DND-41 (cell line): ENCODE results near the gene SHANK3.

Source experiments
- ATAC-seq: fragments of 200-7000 bp; cut with Tn5 transposase; 3 replicates; pipeline ENCODE4 v1.9.1; 2021; ENCODE audit warnings: low read depth; ENCODE audit not compliant: insufficient read depth
- DNase-seq: peaks from one replicate; pipeline ENCODE4 v3.0.0-alpha.2; 2020
- H2AFZ ChIP-seq: 2 replicates; pipeline ENCODE4 v1.6.0; 2012; ENCODE audit warnings: low read depth, low read length
- H3K27ac ChIP-seq: 2 replicates; pipeline ENCODE4 v1.5.1; 2012; ENCODE audit warnings: low read length, inconsistent platforms
- H3K27me3 ChIP-seq: fragments of 200-600 bp; sonication (generic); 2 replicates; pipeline ENCODE4 v1.6.0; 2012; ENCODE audit warnings: low read length, mild to moderate bottlenecking, inconsistent platforms; ENCODE audit not compliant: insufficient read depth, poor library complexity
- H3K36me3 ChIP-seq: 2 replicates; pipeline ENCODE4 v1.5.1; 2012; ENCODE audit warnings: low read length, inconsistent platforms; ENCODE audit not compliant: insufficient read depth
- H3K4me1 ChIP-seq: 2 replicates; pipeline ENCODE4 v1.5.1; 2012; ENCODE audit warnings: mild to moderate bottlenecking, low read length; ENCODE audit not compliant: insufficient read depth
- H3K4me2 ChIP-seq: 2 replicates; pipeline ENCODE4 v1.6.0; 2012; ENCODE audit warnings: mild to moderate bottlenecking, moderate library complexity, low read length, inconsistent platforms; ENCODE audit not compliant: insufficient read depth
- H3K4me3 ChIP-seq, 2 experiments: fragments of 200-600 bp in 1 of 2; shearing (Covaris generic) in 1 of 2; 2 replicates each; pipeline ENCODE4 v1.5.1; 2012 to 2016; ENCODE audit warnings: inconsistent platforms in 2 of 2, low read length in 2 of 2, mild to moderate bottlenecking in 2 of 2, low read depth in 1 of 2, moderate library complexity in 1 of 2
- H3K79me2 ChIP-seq: 2 replicates; pipeline ENCODE4 v1.6.0; 2012; ENCODE audit warnings: low read length, inconsistent platforms; ENCODE audit not compliant: insufficient read depth
- H3K9ac ChIP-seq: 2 replicates; pipeline ENCODE4 v1.6.0; 2012; ENCODE audit warnings: low read depth, mild to moderate bottlenecking, inconsistent platforms, low read length, moderate library complexity
- H3K9me3 ChIP-seq: 2 replicates; pipeline ENCODE4 v1.5.1; 2012; ENCODE audit warnings: low read length, moderate library complexity, mild to moderate bottlenecking, inconsistent platforms; ENCODE audit not compliant: insufficient read depth, severe bottlenecking
- H4K20me1 ChIP-seq: 2 replicates; pipeline ENCODE4 v1.6.0; 2012; ENCODE audit warnings: low read length; ENCODE audit not compliant: insufficient read depth
- EZH2 ChIP-seq: IDR thresholded peaks from 3 replicates; pipeline ENCODE4 v1.6.1; 2012; ENCODE audit warnings: borderline replicate concordance, low read depth, mild to moderate bottlenecking, moderate library complexity, low read length, inconsistent platforms; ENCODE audit not compliant: severe bottlenecking
- TF ChIP-seq, protein P1 (sequence below): IDR thresholded peaks from 2 replicates; pipeline ENCODE4 v1.5.1; 2012; ENCODE audit warnings: borderline replicate concordance, low read length, moderate library complexity, mild to moderate bottlenecking; ENCODE audit not compliant: poor library complexity, severe bottlenecking; ENCODE audit errors: extremely low read depth

SHANK3 gene

DNA sequence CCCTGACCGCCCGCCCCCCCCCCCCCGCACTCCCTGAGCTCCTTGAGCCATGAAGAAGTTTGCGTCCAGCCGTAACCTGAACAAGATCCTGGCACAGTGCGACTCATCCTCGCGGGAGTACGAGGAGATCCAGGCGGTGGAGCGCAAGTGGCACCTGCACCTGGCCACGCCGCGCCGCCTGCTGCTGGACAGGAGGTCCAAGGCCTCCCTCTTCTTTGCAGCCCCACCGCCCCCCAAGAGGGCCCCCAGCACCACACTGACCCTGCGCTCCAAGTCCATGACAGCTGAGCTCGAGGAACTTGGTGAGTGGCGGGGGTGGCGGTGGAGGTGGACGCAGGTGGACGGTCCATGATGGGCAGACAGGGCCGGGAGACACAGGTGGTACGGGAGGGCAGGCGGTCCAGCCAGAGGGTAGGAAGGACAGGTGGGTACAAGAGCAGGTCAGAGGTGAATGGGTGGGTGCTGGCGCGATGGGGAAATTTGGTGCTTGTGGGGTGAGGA, 33.3 kb downstream of the SHANK3 start:
- H3K4me3 ChIP-seq = no peak overlapping the region
- H4K20me1 ChIP-seq = 0 out of 2 replicates have a peak, but pooled peaks cover 3% of the 10 kb centered on the region
- peaks cover 10% of the 10 kb centered on the region for H3K4me1 ChIP-seq
- H3K9me3 ChIP-seq = no peaks in the 10 kb centered on the region
- H3K4me2 ChIP-seq = no peak overlapping the region
- no peaks in the 10 kb centered on the region for H3K79me2 ChIP-seq
- TF ChIP-seq, protein P1, sequence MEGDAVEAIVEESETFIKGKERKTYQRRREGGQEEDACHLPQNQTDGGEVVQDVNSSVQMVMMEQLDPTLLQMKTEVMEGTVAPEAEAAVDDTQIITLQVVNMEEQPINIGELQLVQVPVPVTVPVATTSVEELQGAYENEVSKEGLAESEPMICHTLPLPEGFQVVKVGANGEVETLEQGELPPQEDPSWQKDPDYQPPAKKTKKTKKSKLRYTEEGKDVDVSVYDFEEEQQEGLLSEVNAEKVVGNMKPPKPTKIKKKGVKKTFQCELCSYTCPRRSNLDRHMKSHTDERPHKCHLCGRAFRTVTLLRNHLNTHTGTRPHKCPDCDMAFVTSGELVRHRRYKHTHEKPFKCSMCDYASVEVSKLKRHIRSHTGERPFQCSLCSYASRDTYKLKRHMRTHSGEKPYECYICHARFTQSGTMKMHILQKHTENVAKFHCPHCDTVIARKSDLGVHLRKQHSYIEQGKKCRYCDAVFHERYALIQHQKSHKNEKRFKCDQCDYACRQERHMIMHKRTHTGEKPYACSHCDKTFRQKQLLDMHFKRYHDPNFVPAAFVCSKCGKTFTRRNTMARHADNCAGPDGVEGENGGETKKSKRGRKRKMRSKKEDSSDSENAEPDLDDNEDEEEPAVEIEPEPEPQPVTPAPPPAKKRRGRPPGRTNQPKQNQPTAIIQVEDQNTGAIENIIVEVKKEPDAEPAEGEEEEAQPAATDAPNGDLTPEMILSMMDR = no peak
- TF ChIP-seq EZH2 = no peak
- ATAC-seq (no peak), DNase-seq (no peak)
- H3K27me3 ChIP-seq = no peaks in the 10 kb centered on the region
- no peak overlapping the region for H3K9ac ChIP-seq
- no peak overlapping the region for H3K27ac ChIP-seq
- H2AFZ ChIP-seq = no peak overlapping the region
- no peaks in the 10 kb centered on the region for H3K36me3 ChIP-seq

DNA sequence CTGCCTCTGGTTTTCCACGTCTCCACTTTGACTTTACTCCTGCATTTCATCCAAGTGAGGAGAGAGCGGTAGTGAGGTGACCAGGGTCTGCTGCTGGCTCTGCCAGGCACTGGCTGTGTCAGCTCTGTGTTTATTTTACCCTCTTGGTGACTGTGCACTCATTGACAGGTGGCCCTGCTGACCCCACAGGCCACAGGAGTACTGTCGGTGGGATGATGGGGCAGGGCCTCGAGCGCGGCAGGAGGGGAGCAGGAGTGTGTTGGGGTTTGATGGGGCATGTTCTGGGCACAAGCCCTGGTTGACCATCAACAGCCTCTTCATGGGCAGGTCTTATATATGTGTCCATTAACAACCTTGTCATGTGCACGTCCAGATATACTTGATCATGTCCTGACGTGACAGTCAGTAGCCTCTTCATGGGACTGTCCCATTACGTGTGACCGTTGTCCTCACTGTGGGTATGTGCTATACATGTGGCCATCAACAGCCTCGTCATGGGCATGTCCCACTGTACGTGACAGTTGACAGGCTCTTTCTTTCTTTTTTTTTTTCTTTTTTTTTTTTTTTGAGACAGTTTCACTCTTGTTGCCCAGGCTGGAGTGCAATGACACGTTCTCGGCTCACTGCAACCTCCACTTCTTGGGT, 34.0 kb downstream of the SHANK3 start:
- Histone ChIP-seq H3K36me3 (no peaks in the 10 kb centered on the region), H3K9ac (no peak overlapping the region)
- TF ChIP-seq EZH2 = no peak
- TF ChIP-seq, protein P1 = no peak

DNA sequence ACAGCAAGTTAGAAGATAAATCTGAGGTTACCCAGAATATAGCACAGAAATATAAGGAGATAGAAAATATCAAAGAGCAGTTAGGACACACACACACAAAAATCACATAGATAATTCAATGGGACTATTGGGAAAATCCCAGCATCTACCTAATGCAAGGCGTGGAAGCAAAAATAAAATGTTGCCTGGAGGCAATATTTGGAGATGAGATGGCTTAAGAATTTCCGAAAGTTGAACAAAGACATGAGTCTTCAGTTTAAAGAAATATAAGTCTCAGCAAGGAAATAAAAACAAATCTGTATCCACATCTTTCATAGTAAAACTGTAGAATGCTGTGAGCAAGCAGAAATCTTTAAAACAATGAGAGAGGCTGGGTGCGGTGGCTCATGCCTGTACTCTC, 35.9 kb downstream of the SHANK3 start:
- Histone ChIP-seq H3K4me3 (no peak overlapping the region), H3K79me2 (no peaks in the 10 kb centered on the region), H3K36me3 (no peaks in the 10 kb centered on the region), H3K27me3 (no peaks in the 10 kb centered on the region), H3K4me2 (no peak overlapping the region), H3K9me3 (no peaks in the 10 kb centered on the region), H3K4me1 (no peaks in the 10 kb centered on the region), H2AFZ (no peak overlapping the region), H3K27ac (no peak overlapping the region), H4K20me1 (0 out of 2 replicates have a peak, but pooled peaks cover 6% of the 10 kb centered on the region), H3K9ac (no peak overlapping the region)
- TF ChIP-seq, protein P1 = no peak
- no peak for TF ChIP-seq EZH2
- ATAC-seq (no peak), DNase-seq (no peak)

More for the DNA sequence above, 34.0 kb downstream of the SHANK3 start:
- Histone ChIP-seq H3K4me2 (no peak overlapping the region), H3K4me1 (peaks cover 10% of the 10 kb centered on the region), H3K9me3 (no peaks in the 10 kb centered on the region), H3K27me3 (no peaks in the 10 kb centered on the region), H3K27ac (no peak overlapping the region), H3K79me2 (no peaks in the 10 kb centered on the region), H3K4me3 (no peak overlapping the region), H2AFZ (no peak overlapping the region), H4K20me1 (0 out of 2 replicates have a peak, but pooled peaks cover 6% of the 10 kb centered on the region)
- DNase-seq (no peak), ATAC-seq (no peak)
